Measurements from ENCODE around the gene PTPN6. TPM values are rescaled to one million over a fixed set of nuclear protein-coding genes. Genes with fewer than 3 reads are reported as not detected.

The PTPN6 gene
- total RNA-seq, 1 donor from 2014 or later, result 6.0 TPM

GRCh38 chr12:6957741-6958608 lies 6.8 kb downstream of the PTPN6 start:
- Histone ChIP-seq H3K27ac (no peak overlapping the region), H3K9me3 (ENCODE audit: low read depth) (no peaks in the 10 kb centered on the region), H4K20me1 (ENCODE audit: low read depth) (no peaks in the 10 kb centered on the region), H3K4me2 (no peak overlapping the region), H3K36me3 (no peaks in the 10 kb centered on the region), H3K27me3 (no peaks in the 10 kb centered on the region), H3K4me3 (no peak overlapping the region), H3K4me1 (peaks cover 18% of the 10 kb centered on the region), H3K9ac (peak overlapping the region; percentile 32), H2AFZ (replicated peaks) (no peak overlapping the region), H3F3A (ENCODE audit: low read depth) (peaks cover 20% of the 10 kb centered on the region), H3K79me2 (ENCODE audit: low read depth) (no peaks in the 10 kb centered on the region)
- Mint-ChIP-seq H3K36me3 (no peaks in the 10 kb centered on the region), H3K4me3 (no peak overlapping the region), H3K4me1 (peaks cover 42% of the 10 kb centered on the region), H3K27ac (no peak overlapping the region), H3K9me3 (no peaks in the 10 kb centered on the region), H3K27me3 (ENCODE audit: insufficient read depth, low read depth) (peaks cover 8% of the 10 kb centered on the region)
- no peak for TF ChIP-seq EZH2 (IDR thresholded peaks at IDR 0.05)
- no peak for TF ChIP-seq CTCF (IDR thresholded peaks at IDR 0.05)
- TF ChIP-seq EZH2phosphoT487 (IDR thresholded peaks at IDR 0.05), result no peak
- no peak for DNase-seq (ENCODE audit: low spot score)

DNA sequence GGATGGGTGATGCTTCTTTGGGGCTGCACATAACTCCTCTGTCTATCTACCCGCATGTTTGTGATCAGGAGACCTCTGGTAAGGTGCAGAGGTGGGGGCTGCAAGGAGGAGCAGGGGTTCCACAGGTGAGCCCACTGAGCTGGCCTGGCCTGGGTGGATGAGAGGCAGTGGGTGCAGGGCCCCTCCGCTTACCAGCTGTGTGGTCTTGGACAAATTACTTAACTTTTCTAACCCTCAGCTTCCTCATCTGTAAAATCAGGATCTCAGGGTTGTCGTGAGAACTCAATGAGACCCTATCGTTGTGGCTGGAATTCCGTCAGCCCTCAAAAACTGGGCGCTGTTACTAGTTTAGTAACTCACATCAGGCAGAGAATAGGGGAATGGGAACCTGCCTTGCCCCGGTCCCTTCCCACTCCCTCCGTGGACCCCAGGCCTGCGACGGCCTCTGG lies 7.5 kb downstream of the PTPN6 start:
- Mint-ChIP-seq H3K9me3 (no peaks in the 10 kb centered on the region), H3K4me3 (no peak overlapping the region), H3K36me3 (no peaks in the 10 kb centered on the region), H3K4me1 (peaks cover 37% of the 10 kb centered on the region), H3K27ac (no peak overlapping the region), H3K27me3 (ENCODE audit: insufficient read depth, low read depth) (peaks cover 8% of the 10 kb centered on the region)
- H3K4me1 ChIP-seq, result peaks cover 20% of the 10 kb centered on the region
- H3K4me2 ChIP-seq, result no peak overlapping the region
- H2AFZ ChIP-seq (replicated peaks), result no peak overlapping the region
- no peaks in the 10 kb centered on the region for H3K9me3 ChIP-seq (ENCODE audit: low read depth)
- H3K27me3 ChIP-seq, result no peaks in the 10 kb centered on the region
- H3K27ac ChIP-seq, result no peak overlapping the region
- no peaks in the 10 kb centered on the region for H4K20me1 ChIP-seq (ENCODE audit: low read depth)
- DNase-seq (ENCODE audit: low spot score), result no peak
- H3K4me3 ChIP-seq, result no peak overlapping the region
- TF ChIP-seq EZH2phosphoT487 (IDR thresholded peaks at IDR 0.05), result no peak
- no peak for TF ChIP-seq EZH2 (IDR thresholded peaks at IDR 0.05)
- TF ChIP-seq CTCF (IDR thresholded peaks at IDR 0.05), result no peak
- no peaks in the 10 kb centered on the region for H3K79me2 ChIP-seq (ENCODE audit: low read depth)
- peaks cover 24% of the 10 kb centered on the region for H3F3A ChIP-seq (ENCODE audit: low read depth)
- H3K36me3 ChIP-seq, result no peaks in the 10 kb centered on the region
- no peak overlapping the region for H3K9ac ChIP-seq

DNA sequence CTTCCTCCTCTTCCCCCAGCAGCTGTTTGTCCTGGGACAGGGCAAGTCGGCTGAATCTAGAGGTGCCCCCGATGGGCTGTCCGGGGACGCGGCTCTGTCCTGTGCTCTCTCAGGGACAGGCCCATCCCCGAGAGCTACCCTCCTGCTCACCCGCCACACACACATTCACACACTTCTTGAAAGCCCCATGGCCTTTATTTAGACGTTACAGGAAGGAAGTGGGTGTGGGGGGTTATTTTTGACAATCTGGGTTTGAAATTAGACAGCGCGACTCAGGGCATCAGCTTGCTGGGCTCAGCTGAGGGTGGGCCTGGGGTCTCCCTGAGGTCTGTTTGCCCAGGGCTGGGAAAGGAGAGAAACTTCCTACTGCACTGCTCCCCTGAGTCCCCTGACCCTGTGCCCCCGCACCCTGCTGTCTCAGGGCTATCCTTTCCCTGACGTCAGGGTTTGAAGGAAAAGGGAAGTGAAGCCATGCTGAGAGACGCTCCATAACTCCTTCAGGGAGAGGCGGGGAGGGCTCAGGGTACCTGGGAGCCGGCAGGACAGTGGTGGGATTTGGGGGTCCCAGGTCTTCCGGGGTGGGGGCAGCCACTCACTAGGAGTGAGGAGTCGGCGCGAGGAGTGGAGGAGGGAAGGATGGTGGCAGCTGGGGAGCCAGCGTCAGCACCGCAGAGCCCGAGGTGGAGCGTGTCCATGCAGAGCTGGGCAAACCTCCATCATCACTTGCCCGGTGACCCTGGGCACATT lies 8.1 kb downstream of the PTPN6 start:
- peak overlapping the region; percentile 60 for H3K27ac Mint-ChIP-seq
- H3K4me1 Mint-ChIP-seq, result peaks cover 35% of the 10 kb centered on the region
- H3K4me3 ChIP-seq, result no peak overlapping the region
- H3K4me3 Mint-ChIP-seq, result no peak overlapping the region
- H3K36me3 Mint-ChIP-seq, result peaks cover under 1% of the 10 kb centered on the region
- no peaks in the 10 kb centered on the region for H3K36me3 ChIP-seq
- peaks cover 30% of the 10 kb centered on the region for H3F3A ChIP-seq (ENCODE audit: low read depth)
- no peak overlapping the region for H3K9ac ChIP-seq
- no peaks in the 10 kb centered on the region for H3K9me3 ChIP-seq (ENCODE audit: low read depth)
- no peaks in the 10 kb centered on the region for H4K20me1 ChIP-seq (ENCODE audit: low read depth)
- H3K27ac ChIP-seq, result no peak overlapping the region
- H3K27me3 Mint-ChIP-seq (ENCODE audit: insufficient read depth, low read depth), result peaks cover 8% of the 10 kb centered on the region
- H3K4me2 ChIP-seq, result no peak overlapping the region
- no peak for DNase-seq (ENCODE audit: low spot score)
- no peaks in the 10 kb centered on the region for H3K9me3 Mint-ChIP-seq
- H3K27me3 ChIP-seq, result no peaks in the 10 kb centered on the region
- H3K79me2 ChIP-seq (ENCODE audit: low read depth), result no peaks in the 10 kb centered on the region
- TF ChIP-seq EZH2 (IDR thresholded peaks at IDR 0.05) (no peak), EZH2phosphoT487 (IDR thresholded peaks at IDR 0.05) (no peak), CTCF (IDR thresholded peaks at IDR 0.05) (no peak)
- peaks cover 20% of the 10 kb centered on the region for H3K4me1 ChIP-seq
- H2AFZ ChIP-seq (replicated peaks), result no peak overlapping the region

Data from neural progenitor cell (in vitro differentiated cells).